CD4-positive, CD25-positive, alpha-beta regulatory T cell (primary cell): Measurements from ENCODE around the gene ZMYM2. TPM values are rescaled to one million over a fixed set of nuclear protein-coding genes. Genes with fewer than 3 reads are reported as not detected.

ENCODE experiments used
- ATAC-seq, 2 donors: fragments of 150-1000 bp; cut with Tn5 transposase; one replicate each; pipeline ENCODE4 v1.10.0; 2021; ENCODE audit warnings: low read depth in 2 of 2, moderate number of reproducible peaks in 2 of 2, moderate library complexity in 1 of 2
- DNase-seq, 3 donors: peaks; one replicate each; pipeline versions ENCODE4 v3.0.0 to v3.0.0-alpha.2; 2012 to 2022; ENCODE audit warnings: mixed read lengths in 1 of 3
- H3K27ac ChIP-seq: one replicate; pipeline ENCODE4 v1.7.0; 2013; ENCODE audit warnings: mild to moderate bottlenecking, low read length; ENCODE audit not compliant: insufficient read depth, poor library complexity, severe bottlenecking
- H3K27me3 ChIP-seq: one replicate; pipeline ENCODE4 v1.7.0; 2013; ENCODE audit warnings: low read length; ENCODE audit not compliant: control insufficient read depth, insufficient read depth
- H3K36me3 ChIP-seq: one replicate; pipeline ENCODE4 v1.7.0; 2013; ENCODE audit warnings: mild to moderate bottlenecking, low read length, moderate library complexity; ENCODE audit not compliant: control insufficient read depth, insufficient read depth
- H3K4me1 ChIP-seq: 2 replicates; pipeline ENCODE4 v1.7.0; 2013; ENCODE audit warnings: mild to moderate bottlenecking, low read length; ENCODE audit not compliant: insufficient read depth, control insufficient read depth, poor library complexity, severe bottlenecking
- H3K4me3 ChIP-seq: one replicate; pipeline ENCODE4 v1.7.0; 2013; ENCODE audit warnings: low read depth, mild to moderate bottlenecking, low read length, moderate library complexity
- H3K9me3 ChIP-seq, 2 experiments: 1 replicate in 1 of 2; 2 replicates in 1 of 2; pipeline ENCODE4 v1.7.0; 2013; ENCODE audit warnings: low read length in 2 of 2, mild to moderate bottlenecking in 1 of 2, moderate library complexity in 1 of 2; ENCODE audit not compliant: control insufficient read depth in 2 of 2
- H3K27ac Mint-ChIP-seq, 3 donors: one replicate each; pipeline ENCODE4 v1.8.0; 2020 to 2022; ENCODE audit warnings: mild to moderate bottlenecking in 3 of 3, mixed read lengths in 3 of 3, moderate library complexity in 2 of 3
- H3K27me3 Mint-ChIP-seq: one replicate; pipeline ENCODE4 v1.8.0; 2022; ENCODE audit warnings: mild to moderate bottlenecking, mixed read lengths
- H3K36me3 Mint-ChIP-seq: one replicate; pipeline ENCODE4 v1.8.0; 2020; ENCODE audit warnings: mixed read lengths
- H3K4me1 Mint-ChIP-seq, 4 donors: one replicate each; pipeline ENCODE4 v1.8.0; 2020 to 2022; ENCODE audit warnings: mixed read lengths in 4 of 4, mild to moderate bottlenecking in 1 of 4
- H3K4me3 Mint-ChIP-seq, 4 donors: one replicate each; pipeline ENCODE4 v1.8.0; 2020 to 2022; ENCODE audit warnings: mild to moderate bottlenecking in 4 of 4, mixed read lengths in 4 of 4, moderate library complexity in 3 of 4
- H3K9me3 Mint-ChIP-seq, 7 donors: one replicate each; pipeline ENCODE4 v1.8.0; 2020 to 2022; ENCODE audit warnings: mixed read lengths in 7 of 7, mild to moderate bottlenecking in 3 of 7, moderate library complexity in 2 of 7
- polyA plus RNA-seq, 4 donors: library from polyadenylated mRNA; unstranded; fragments of 300-500 nt; fragmentation: Illumina TruSeq; gene quantifications; one replicate each; pipeline ENCODE4 v1.2.3, GENCODE V29; 2021
- total RNA-seq: library from RNA; stranded (reverse); gene quantifications from one replicate; pipeline ENCODE4 v1.2.3, GENCODE V29; 2022

The ZMYM2 gene
- total and polyA plus RNA-seq, 5 donors from 2014 or later, result 11.0 to 112 (median 13.9) TPM

- H3K36me3 ChIP-seq, result peaks cover 52% of the 10 kb centered on the region
- H3K9me3 ChIP-seq, result peaks cover 15 to 17% of the 10 kb centered on the region in 2 experiments
- no peak overlapping the region for H3K27ac ChIP-seq
- H3K4me3 Mint-ChIP-seq, result no peak overlapping the region
- H3K9me3 Mint-ChIP-seq, result peaks cover 0 to 31% (median 11%) of the 10 kb centered on the region in 7 donors
- H3K4me3 ChIP-seq, result no peak overlapping the region
- H3K4me1 ChIP-seq, result no peaks in the 10 kb centered on the region
- ATAC-seq, result no peak
- peaks cover 30 to 39% (median 35%) of the 10 kb centered on the region in 4 donors for H3K4me1 Mint-ChIP-seq
- no peaks in the 10 kb centered on the region for H3K27me3 Mint-ChIP-seq
- DNase-seq, result no peak
- H3K27me3 ChIP-seq, result no peaks in the 10 kb centered on the region
- H3K36me3 Mint-ChIP-seq, result peaks cover 64% of the 10 kb centered on the region
- H3K27ac Mint-ChIP-seq, result no peak overlapping the region
These were observed 57.2 kb downstream of the ZMYM2 start for GRCh38 chr13:20015763-20016162.

GRCh38 chr13:20016649-20017364, 58.3 kb downstream of the ZMYM2 start:
- peak overlapping the region in 1 of 4 donors; percentile 24 for H3K4me3 Mint-ChIP-seq
- H3K27ac Mint-ChIP-seq, result no peak overlapping the region

GRCh38 chr13:20017365-20017711, 58.8 kb downstream of the ZMYM2 start:
- peaks cover 52% of the 10 kb centered on the region for H3K36me3 ChIP-seq
- Mint-ChIP-seq H3K9me3 (peaks cover 0 to 31% (median 11%) of the 10 kb centered on the region in 7 donors), H3K4me1 (peaks cover 33 to 50% (median 39%) of the 10 kb centered on the region in 4 donors), H3K27ac (peak overlapping the region in 1 of 3 donors; percentile 17), H3K36me3 (peaks cover 69% of the 10 kb centered on the region), H3K4me3 (no peak overlapping the region), H3K27me3 (no peaks in the 10 kb centered on the region)
- ATAC-seq, result no peak
- no peak for DNase-seq
- no peaks in the 10 kb centered on the region for H3K27me3 ChIP-seq
- H3K4me3 ChIP-seq, result no peak overlapping the region
- no peak overlapping the region for H3K27ac ChIP-seq
- H3K9me3 ChIP-seq, result peaks cover 15 to 17% of the 10 kb centered on the region in 2 experiments
- H3K4me1 ChIP-seq, result no peaks in the 10 kb centered on the region

More at GRCh38 chr13:20016649-20017364, 58.3 kb downstream of the ZMYM2 start:
- H3K36me3 Mint-ChIP-seq, result peaks cover 67% of the 10 kb centered on the region
- peaks cover 15 to 17% of the 10 kb centered on the region in 2 experiments for H3K9me3 ChIP-seq
- no peak overlapping the region for H3K4me3 ChIP-seq
- no peak for ATAC-seq
- H3K27me3 Mint-ChIP-seq, result no peaks in the 10 kb centered on the region
- no peak for DNase-seq
- no peak overlapping the region for H3K27ac ChIP-seq
- H3K9me3 Mint-ChIP-seq, result peaks cover 0 to 31% (median 11%) of the 10 kb centered on the region in 7 donors
- no peaks in the 10 kb centered on the region for H3K27me3 ChIP-seq
- peaks cover 50% of the 10 kb centered on the region for H3K36me3 ChIP-seq
- peaks cover 34 to 46% (median 37%) of the 10 kb centered on the region in 4 donors for H3K4me1 Mint-ChIP-seq
- H3K4me1 ChIP-seq, result no peaks in the 10 kb centered on the region

GRCh38 chr13:20019043-20019442, 60.5 kb downstream of the ZMYM2 start:
- Mint-ChIP-seq H3K4me3 (peak overlapping the region in 1 of 4 donors; percentile 79), H3K27me3 (no peaks in the 10 kb centered on the region), H3K36me3 (peaks cover 55% of the 10 kb centered on the region), H3K9me3 (peaks cover 0 to 27% (median 8%) of the 10 kb centered on the region in 7 donors), H3K4me1 (peaks cover 16 to 40% (median 27%) of the 10 kb centered on the region in 4 donors), H3K27ac (peak overlapping the region in 1 of 3 donors; percentile 10)
- Histone ChIP-seq H3K4me3 (no peak overlapping the region), H3K36me3 (peaks cover 59% of the 10 kb centered on the region), H3K4me1 (no peaks in the 10 kb centered on the region), H3K9me3 (peaks cover 15 to 17% of the 10 kb centered on the region in 2 experiments), H3K27ac (no peak overlapping the region), H3K27me3 (no peaks in the 10 kb centered on the region)
- DNase-seq (peak in 1 of 3 donors; percentile 7), ATAC-seq (no peak)

- H3K27me3 Mint-ChIP-seq, result no peaks in the 10 kb centered on the region
- H3K36me3 ChIP-seq, result peaks cover 66% of the 10 kb centered on the region
- H3K27ac ChIP-seq, result no peak overlapping the region
- no peak overlapping the region for H3K4me3 ChIP-seq
- H3K4me3 Mint-ChIP-seq, result no peak overlapping the region
- peaks cover 30% of the 10 kb centered on the region for H3K36me3 Mint-ChIP-seq
- DNase-seq, result no peak
- H3K9me3 Mint-ChIP-seq, result no peaks in the 10 kb centered on the region
- no peak overlapping the region for H3K27ac Mint-ChIP-seq
- H3K27me3 ChIP-seq, result no peaks in the 10 kb centered on the region
- peaks cover 10 to 26% (median 15%) of the 10 kb centered on the region in 4 donors for H3K4me1 Mint-ChIP-seq
- no peaks in the 10 kb centered on the region for H3K9me3 ChIP-seq
- ATAC-seq, result no peak
- H3K4me1 ChIP-seq, result no peaks in the 10 kb centered on the region
These were observed 66.2 kb downstream of the ZMYM2 start for GRCh38 chr13:20024702-20025101.

GRCh38 chr13:20028953-20029352, 70.4 kb downstream of the ZMYM2 start:
- Histone ChIP-seq H3K36me3 (peaks cover 70% of the 10 kb centered on the region), H3K4me3 (no peak overlapping the region), H3K4me1 (no peaks in the 10 kb centered on the region), H3K9me3 (no peaks in the 10 kb centered on the region), H3K27me3 (no peaks in the 10 kb centered on the region), H3K27ac (no peak overlapping the region)
- Mint-ChIP-seq H3K27me3 (no peaks in the 10 kb centered on the region), H3K36me3 (peaks cover 33% of the 10 kb centered on the region), H3K4me3 (no peak overlapping the region), H3K9me3 (no peaks in the 10 kb centered on the region), H3K27ac (no peak overlapping the region), H3K4me1 (peaks cover 5 to 10% (median 6%) of the 10 kb centered on the region in 4 donors)
- ATAC-seq (no peak), DNase-seq (no peak)

GRCh38 chr13:20033486-20033885, 75.0 kb downstream of the ZMYM2 start:
- Histone ChIP-seq H3K4me3 (no peak overlapping the region), H3K36me3 (peaks cover 74% of the 10 kb centered on the region), H3K27me3 (no peaks in the 10 kb centered on the region), H3K9me3 (no peaks in the 10 kb centered on the region), H3K4me1 (no peaks in the 10 kb centered on the region), H3K27ac (no peak overlapping the region)
- Mint-ChIP-seq H3K9me3 (peaks cover 0 to 9% (median 0%) of the 10 kb centered on the region in 7 donors), H3K27me3 (no peaks in the 10 kb centered on the region), H3K36me3 (peaks cover 53% of the 10 kb centered on the region), H3K4me3 (no peak overlapping the region), H3K4me1 (peaks cover 0 to 22% (median 11%) of the 10 kb centered on the region in 4 donors), H3K27ac (peak overlapping the region in 1 of 3 donors; percentile 14)
- DNase-seq (no peak), ATAC-seq (no peak)

- no peaks in the 10 kb centered on the region for H3K27me3 Mint-ChIP-seq
- ATAC-seq (no peak), DNase-seq (no peak)
- peaks cover 7 to 36% (median 20%) of the 10 kb centered on the region in 4 donors for H3K4me1 Mint-ChIP-seq
- H3K4me3 Mint-ChIP-seq, result no peak overlapping the region
- Histone ChIP-seq H3K27me3 (no peaks in the 10 kb centered on the region), H3K27ac (no peak overlapping the region), H3K4me3 (no peak overlapping the region), H3K36me3 (peaks cover 73% of the 10 kb centered on the region), H3K4me1 (no peaks in the 10 kb centered on the region), H3K9me3 (no peaks in the 10 kb centered on the region)
- peak overlapping the region in 1 of 3 donors; percentile 36 for H3K27ac Mint-ChIP-seq
- peaks cover 69% of the 10 kb centered on the region for H3K36me3 Mint-ChIP-seq
- peaks cover 0 to 9% (median 0%) of the 10 kb centered on the region in 7 donors for H3K9me3 Mint-ChIP-seq
These were observed 76.6 kb downstream of the ZMYM2 start for GRCh38 chr13:20035130-20035529.
